HCT116 (cell line): Measurements from ENCODE around the gene KIRREL3. TPM values are rescaled to one million over a fixed set of nuclear protein-coding genes. Genes with fewer than 3 reads are reported as not detected.

Source experiments
- ATAC-seq: fragments of 200-7000 bp; cut with Tn5 transposase; 2 replicates; pipeline ENCODE4 v1.9.1; 2020; ENCODE audit warnings: mild to moderate bottlenecking, moderate library complexity
- BruUV-seq: library from RNA; stranded (reverse); fragments of 400-500 nt; replicated peaks from 2 replicates; lab custom pipeline; 2021; lab: Mats Ljungman, UMichigan
- CTCF ChIA-PET: fragments of 300-600 bp; sonication (Branson Sonifier 250); formaldehyde crosslinking; loops from one replicate; lab custom pipeline; 2021; ENCODE audit warnings: antibody characterized with exemption; lab: Charles Lee
- POLR2A ChIA-PET: fragments of 300-600, 350-600 bp; sonication (Branson Sonifier 250); formaldehyde crosslinking; loops from one replicate; lab custom pipeline; 2021; ENCODE audit warnings: antibody characterized with exemption; lab: Charles Lee
- RAD21 ChIA-PET, 2 experiments: fragments of 300-600 bp; sonication (Branson Sonifier 250); formaldehyde crosslinking; loops; one replicate each; lab custom pipeline; 2023; ENCODE audit warnings: low total read pairs in 2 of 2; ENCODE audit not compliant: uncharacterized antibody in 2 of 2, unreplicated experiment in 2 of 2, low non-redundant PET in 1 of 2; lab: Charles Lee
- DNase-seq: peaks from one replicate; pipeline ENCODE4 v3.0.0-alpha.2; 2010; ENCODE audit warnings: low read depth, low spot score
- H2AFZ ChIP-seq: fragments of 200-600 bp; shearing (Covaris generic), sonication (generic); 2 replicates; pipeline ENCODE4 v1.6.1; 2017; ENCODE audit warnings: low read depth, mixed run types, mixed read lengths, antibody characterized with exemption, low read length; ENCODE audit not compliant: poor library complexity, severe bottlenecking
- H3K27ac ChIP-seq: 2 replicates; pipeline ENCODE4 v1.5.1; 2012; ENCODE audit warnings: low read depth, low read length
- H3K27me3 ChIP-seq: fragments of 200-600 bp; sonication (generic); 2 replicates; pipeline ENCODE4 v1.6.1; 2016; ENCODE audit warnings: mixed run types, low read length, mixed read lengths; ENCODE audit not compliant: insufficient read depth
- H3K36me3 ChIP-seq, 2 experiments: fragments of 200-500 bp in 1 of 2; fragments of 200-600 bp in 1 of 2; sonication (Bioruptor generic) in 1 of 2; sonication (generic) in 1 of 2; 2 replicates each; pipeline versions ENCODE4 v1.5.1 to v1.6.1; 2014 to 2016; ENCODE audit warnings: low read length in 2 of 2, inconsistent platforms in 1 of 2, mixed read lengths in 1 of 2, mixed run types in 1 of 2; ENCODE audit not compliant: insufficient read depth in 2 of 2, control insufficient read depth in 1 of 2
- H3K4me1 ChIP-seq, 2 experiments: fragments of 200-600 bp in 1 of 2; sonication (generic) in 1 of 2; 2 replicates each; pipeline versions ENCODE4 v1.5.1 to v1.6.1; 2012 to 2017; ENCODE audit warnings: low read length in 2 of 2, inconsistent platforms in 1 of 2, mild to moderate bottlenecking in 1 of 2, mixed read lengths in 1 of 2, mixed run types in 1 of 2, moderate library complexity in 1 of 2; ENCODE audit not compliant: insufficient read depth in 2 of 2, control insufficient read depth in 1 of 2
- H3K4me2 ChIP-seq: fragments of 200-600 bp; sonication (generic); 2 replicates; pipeline ENCODE4 v1.6.1; 2017; ENCODE audit warnings: mixed run types, low read length, mixed read lengths
- H3K4me3 ChIP-seq, 2 experiments: fragments of 200-600 bp in 1 of 2; sonication (generic) in 1 of 2; replicated peaks in 1 of 2; 2 replicates each; pipeline ENCODE4 v1.5.1; 2011 to 2016; ENCODE audit warnings: low read length in 2 of 2, control low read depth in 1 of 2, low read depth in 1 of 2, mild to moderate bottlenecking in 1 of 2, mixed read lengths in 1 of 2, mixed run types in 1 of 2
- H3K79me2 ChIP-seq: fragments of 200-600 bp; sonication (generic); 2 replicates; pipeline ENCODE4 v1.6.1; 2017; ENCODE audit warnings: mild to moderate bottlenecking, mixed run types, low read length, moderate library complexity, mixed read lengths; ENCODE audit not compliant: insufficient read depth
- H3K9ac ChIP-seq: fragments of 200-600 bp; sonication (generic); 2 replicates; pipeline ENCODE4 v1.6.1; 2016; ENCODE audit warnings: low read length, mixed read lengths
- H3K9me2 ChIP-seq: fragments of 200-600 bp; sonication (generic), shearing (Covaris generic); 2 replicates; pipeline ENCODE4 v1.6.1; 2017; ENCODE audit warnings: mixed run types, mild to moderate bottlenecking, moderate library complexity; ENCODE audit not compliant: insufficient read depth
- H3K9me3 ChIP-seq, 2 experiments: fragments of 200-500 bp in 1 of 2; fragments of 200-600 bp in 1 of 2; sonication (Bioruptor generic) in 1 of 2; sonication (generic) in 1 of 2; 2 replicates each; pipeline ENCODE4 v1.6.1; 2014 to 2017; ENCODE audit warnings: low read length in 2 of 2, mixed read lengths in 2 of 2, inconsistent platforms in 1 of 2, low read depth in 1 of 2, mild to moderate bottlenecking in 1 of 2, mixed run types in 1 of 2, moderate library complexity in 1 of 2; ENCODE audit not compliant: control insufficient read depth in 1 of 2, insufficient read depth in 1 of 2
- H4K20me1 ChIP-seq: fragments of 200-600 bp; sonication (generic), shearing (Covaris generic); 2 replicates; pipeline ENCODE4 v1.6.1; 2017; ENCODE audit warnings: mixed run types, mild to moderate bottlenecking, moderate library complexity; ENCODE audit not compliant: insufficient read depth
- CBX3 ChIP-seq: IDR thresholded peaks from 2 replicates; pipeline ENCODE4 v1.6.1; 2012; ENCODE audit warnings: low read depth
- CEBPB ChIP-seq: IDR thresholded peaks from 2 replicates; pipeline ENCODE4 v1.6.1; 2012; ENCODE audit warnings: low read depth
- EGR1 ChIP-seq: IDR thresholded peaks from 2 replicates; pipeline ENCODE4 v1.6.1; 2012; ENCODE audit warnings: low read depth
- ELF1 ChIP-seq: IDR thresholded peaks from 2 replicates; pipeline ENCODE4 v1.6.1; 2012; ENCODE audit warnings: low read depth, borderline replicate concordance
- EZH2 ChIP-seq: fragments of 200-600 bp; sonication (generic); IDR thresholded peaks from 2 replicates; pipeline ENCODE4 v1.6.1; 2017; ENCODE audit warnings: antibody characterized with exemption, mixed run types
- EZH2phosphoT487 ChIP-seq: fragments of 200-600 bp; IDR thresholded peaks from 2 replicates; pipeline ENCODE4 v1.6.1; 2018; ENCODE audit warnings: antibody characterized with exemption, borderline replicate concordance
- FOSL1 ChIP-seq: IDR thresholded peaks from 2 replicates; pipeline ENCODE4 v1.6.1; 2012; ENCODE audit warnings: low read depth
- JUND ChIP-seq: IDR thresholded peaks from 2 replicates; pipeline ENCODE4 v1.6.1; 2012
- POLR2A ChIP-seq: IDR thresholded peaks from 2 replicates; pipeline ENCODE4 v1.7.0; 2011; ENCODE audit warnings: borderline replicate concordance; ENCODE audit not compliant: insufficient read depth, insufficient read length; ENCODE audit errors: extremely low read depth
- POLR2AphosphoS5 ChIP-seq: IDR thresholded peaks from 2 replicates; pipeline ENCODE4 v1.6.1; 2011; ENCODE audit warnings: mild to moderate bottlenecking, low read depth, low read length, moderate library complexity
- RAD21 ChIP-seq: IDR thresholded peaks from 2 replicates; pipeline ENCODE4 v1.6.1; 2012; ENCODE audit warnings: low read depth, mild to moderate bottlenecking
- SIN3A ChIP-seq: IDR thresholded peaks from 2 replicates; pipeline ENCODE4 v1.6.1; 2012; ENCODE audit warnings: low read depth
- SP1 ChIP-seq: IDR thresholded peaks from 2 replicates; pipeline ENCODE4 v1.6.1; 2012; ENCODE audit warnings: low read depth
- TCF7L2 ChIP-seq: IDR thresholded peaks from 2 replicates; pipeline ENCODE4 v1.7.0; 2011; ENCODE audit warnings: borderline replicate concordance, inconsistent platforms; ENCODE audit not compliant: insufficient read depth, insufficient read length; ENCODE audit errors: extremely low read depth
- ZNF274 ChIP-seq: fragments of 200-500 bp; sonication (Bioruptor generic); IDR thresholded peaks from 2 replicates; pipeline ENCODE4 v1.6.1; 2014; ENCODE audit warnings: mild to moderate bottlenecking, low read depth, low read length, inconsistent platforms
- intact Hi-C: fragments of 100-400 bp; cut with micrococcal nuclease; formaldehyde crosslinking; loops from 2 replicates; pipeline ENCODE4 v1.10.0; 2022
- total RNA-seq: library from RNA; stranded (reverse); gene quantifications from one replicate; pipeline ENCODE4 v1.2.1, GENCODE V29; 2021; ENCODE audit not compliant: unreplicated experiment
- TF ChIP-seq, protein P1 (sequence below), 3 experiments: fragments of 200-600 bp in 1 of 3; sonication (generic) in 1 of 3; IDR thresholded peaks in 2 of 3; conservative IDR thresholded peaks in 1 of 3; 2 replicates each; pipeline ENCODE4 v1.5.1; 2012 to 2017; ENCODE audit warnings: low read depth in 2 of 3, low read length in 2 of 3, antibody characterized with exemption in 1 of 3, borderline replicate concordance in 1 of 3, control low read depth in 1 of 3, mild to moderate bottlenecking in 1 of 3, mixed read lengths in 1 of 3, mixed run types in 1 of 3, moderate library complexity in 1 of 3; ENCODE audit not compliant: insufficient read depth in 1 of 3
- TF ChIP-seq, protein P2 (sequence below): IDR thresholded peaks from 2 replicates; pipeline ENCODE4 v1.6.1; 2012; ENCODE audit warnings: low read depth
- TF ChIP-seq, protein P3 (sequence below): IDR thresholded peaks from 2 replicates; pipeline ENCODE4 v1.6.1; 2012

KIRREL3 gene
- total RNA-seq, 1 experiment from 2014 or later: not detected

DNA sequence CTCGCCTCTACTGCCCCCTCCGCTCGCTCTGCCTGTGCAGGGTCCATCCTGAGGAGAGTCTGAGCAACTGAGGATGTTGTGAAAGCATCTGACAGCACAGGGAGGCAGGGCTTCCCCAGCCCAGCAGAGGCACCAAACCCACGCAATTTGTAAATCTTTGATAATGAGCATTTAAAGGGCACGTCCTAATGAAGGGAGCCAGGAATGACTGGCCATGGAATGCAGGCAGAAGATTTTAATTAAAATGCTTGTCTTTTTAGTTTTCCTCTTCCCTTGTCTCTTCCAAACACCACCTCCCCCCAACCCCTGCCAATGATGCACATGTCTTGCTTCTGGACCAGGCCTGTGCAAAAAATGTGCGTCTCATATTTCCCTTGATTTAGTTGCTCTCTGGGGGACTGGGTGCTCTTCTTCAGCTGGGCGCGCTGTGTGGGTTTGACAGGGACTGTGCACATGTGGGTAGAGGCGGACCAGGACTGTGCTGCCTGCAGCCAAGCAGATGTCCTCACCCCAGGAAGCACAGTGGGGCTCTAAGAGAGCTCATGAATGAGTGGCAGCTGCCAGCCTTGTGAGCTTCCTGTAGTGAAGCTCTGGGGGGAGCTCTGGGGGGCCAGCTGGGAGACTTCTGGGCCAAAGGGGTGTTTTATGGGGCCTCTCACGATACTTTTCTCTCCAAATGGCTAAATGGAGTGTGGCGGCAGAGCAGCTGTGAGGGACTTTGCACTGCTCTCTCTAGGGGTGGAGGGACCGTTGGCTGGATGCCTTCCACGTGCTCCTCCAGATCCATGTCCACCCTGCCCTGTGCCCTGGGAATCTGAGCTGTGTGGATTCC lies 371.6 kb downstream of the KIRREL3 start:
- Histone ChIP-seq H3K27ac (no peak overlapping the region), H3K9me2 (no peaks in the 10 kb centered on the region), H3K9me3 (no peaks in the 10 kb centered on the region), H4K20me1 (no peaks in the 10 kb centered on the region)
- POLR2A ChIA-PET: no interaction called here
- no peak for DNase-seq
- TF ChIP-seq FOSL1 (no peak), POLR2A (no peak), EGR1 (no peak), SIN3A (no peak), JUND (no peak), RAD21 (no peak), ZNF274 (no peak), SP1 (no peak), POLR2AphosphoS5 (no peak), ELF1 (no peak), TCF7L2 (no peak), CEBPB (no peak), CBX3 (no peak), EZH2 (no peak), EZH2phosphoT487 (no peak)
- TF ChIP-seq, protein P1, sequence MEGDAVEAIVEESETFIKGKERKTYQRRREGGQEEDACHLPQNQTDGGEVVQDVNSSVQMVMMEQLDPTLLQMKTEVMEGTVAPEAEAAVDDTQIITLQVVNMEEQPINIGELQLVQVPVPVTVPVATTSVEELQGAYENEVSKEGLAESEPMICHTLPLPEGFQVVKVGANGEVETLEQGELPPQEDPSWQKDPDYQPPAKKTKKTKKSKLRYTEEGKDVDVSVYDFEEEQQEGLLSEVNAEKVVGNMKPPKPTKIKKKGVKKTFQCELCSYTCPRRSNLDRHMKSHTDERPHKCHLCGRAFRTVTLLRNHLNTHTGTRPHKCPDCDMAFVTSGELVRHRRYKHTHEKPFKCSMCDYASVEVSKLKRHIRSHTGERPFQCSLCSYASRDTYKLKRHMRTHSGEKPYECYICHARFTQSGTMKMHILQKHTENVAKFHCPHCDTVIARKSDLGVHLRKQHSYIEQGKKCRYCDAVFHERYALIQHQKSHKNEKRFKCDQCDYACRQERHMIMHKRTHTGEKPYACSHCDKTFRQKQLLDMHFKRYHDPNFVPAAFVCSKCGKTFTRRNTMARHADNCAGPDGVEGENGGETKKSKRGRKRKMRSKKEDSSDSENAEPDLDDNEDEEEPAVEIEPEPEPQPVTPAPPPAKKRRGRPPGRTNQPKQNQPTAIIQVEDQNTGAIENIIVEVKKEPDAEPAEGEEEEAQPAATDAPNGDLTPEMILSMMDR (IDR thresholded peaks at IDR 0.05 in 2 of 3, conservative IDR thresholded peaks at IDR 0.05 in 1 of 3; ENCODE audit: borderline replicate concordance in 1 of 3, insufficient read depth in 1 of 3, low read depth in 2 of 3, low read length in 2 of 3): no peak
- TF ChIP-seq, protein P2, sequence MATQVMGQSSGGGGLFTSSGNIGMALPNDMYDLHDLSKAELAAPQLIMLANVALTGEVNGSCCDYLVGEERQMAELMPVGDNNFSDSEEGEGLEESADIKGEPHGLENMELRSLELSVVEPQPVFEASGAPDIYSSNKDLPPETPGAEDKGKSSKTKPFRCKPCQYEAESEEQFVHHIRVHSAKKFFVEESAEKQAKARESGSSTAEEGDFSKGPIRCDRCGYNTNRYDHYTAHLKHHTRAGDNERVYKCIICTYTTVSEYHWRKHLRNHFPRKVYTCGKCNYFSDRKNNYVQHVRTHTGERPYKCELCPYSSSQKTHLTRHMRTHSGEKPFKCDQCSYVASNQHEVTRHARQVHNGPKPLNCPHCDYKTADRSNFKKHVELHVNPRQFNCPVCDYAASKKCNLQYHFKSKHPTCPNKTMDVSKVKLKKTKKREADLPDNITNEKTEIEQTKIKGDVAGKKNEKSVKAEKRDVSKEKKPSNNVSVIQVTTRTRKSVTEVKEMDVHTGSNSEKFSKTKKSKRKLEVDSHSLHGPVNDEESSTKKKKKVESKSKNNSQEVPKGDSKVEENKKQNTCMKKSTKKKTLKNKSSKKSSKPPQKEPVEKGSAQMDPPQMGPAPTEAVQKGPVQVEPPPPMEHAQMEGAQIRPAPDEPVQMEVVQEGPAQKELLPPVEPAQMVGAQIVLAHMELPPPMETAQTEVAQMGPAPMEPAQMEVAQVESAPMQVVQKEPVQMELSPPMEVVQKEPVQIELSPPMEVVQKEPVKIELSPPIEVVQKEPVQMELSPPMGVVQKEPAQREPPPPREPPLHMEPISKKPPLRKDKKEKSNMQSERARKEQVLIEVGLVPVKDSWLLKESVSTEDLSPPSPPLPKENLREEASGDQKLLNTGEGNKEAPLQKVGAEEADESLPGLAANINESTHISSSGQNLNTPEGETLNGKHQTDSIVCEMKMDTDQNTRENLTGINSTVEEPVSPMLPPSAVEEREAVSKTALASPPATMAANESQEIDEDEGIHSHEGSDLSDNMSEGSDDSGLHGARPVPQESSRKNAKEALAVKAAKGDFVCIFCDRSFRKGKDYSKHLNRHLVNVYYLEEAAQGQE: no peak
- TF ChIP-seq, protein P3, sequence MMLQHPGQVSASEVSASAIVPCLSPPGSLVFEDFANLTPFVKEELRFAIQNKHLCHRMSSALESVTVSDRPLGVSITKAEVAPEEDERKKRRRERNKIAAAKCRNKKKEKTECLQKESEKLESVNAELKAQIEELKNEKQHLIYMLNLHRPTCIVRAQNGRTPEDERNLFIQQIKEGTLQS: no peak
- TF ChIP-seq, all 23 proteins: peak for 0
- BruUV-seq: no TSS peak
- Histone ChIP-seq H3K9ac (no peak overlapping the region), H2AFZ (no peak overlapping the region), H3K27me3 (peaks cover 55% of the 10 kb centered on the region; the same call in 1 of the 2 replicates), H3K79me2 (no peaks in the 10 kb centered on the region), H3K4me2 (no peak overlapping the region), H3K4me1 (no peaks in the 10 kb centered on the region), H3K4me3 (no peak overlapping the region), H3K36me3 (no peaks in the 10 kb centered on the region)
- intact Hi-C loops: no loop called here
- ATAC-seq: no peak
- ChIA-PET RAD21 (no interaction called here), CTCF (no interaction called here)
